T-helper 1 cell treated with Interleukin-12 subunit alpha and Interleukin-12 subunit beta and Interleukin-4 antibody, amounts not matched to agents 30 ng/mL and 1 ng/mL, for 36 hours (primary cell): ENCODE results near the gene NR3C2. TPM values are rescaled to one million over a fixed set of nuclear protein-coding genes. Genes with fewer than 3 reads are reported as not detected.

Experiments
- intact Hi-C: fragments of 100-400 bp; cut with micrococcal nuclease; formaldehyde crosslinking; loops from one replicate; pipeline ENCODE4 v1.15.1; 2024
- total RNA-seq: library from RNA; stranded (reverse); gene quantifications from 2 replicates; pipeline ENCODE4 v1.2.3, GENCODE V29; 2022

Gene NR3C2
- total RNA-seq, 1 donor from 2014 or later, result 0.83 TPM

GRCh38 chr4:148079961-148080360, 362.3 kb downstream of the NR3C2 start:
- intact Hi-C loops, result no loop called here

GRCh38 chr4:148078061-148078460, 364.2 kb downstream of the NR3C2 start:
- intact Hi-C loops, result no loop called here

GRCh38 chr4:148077581-148077980, 364.6 kb downstream of the NR3C2 start:
- intact Hi-C loops, result no loop called here

DNA sequence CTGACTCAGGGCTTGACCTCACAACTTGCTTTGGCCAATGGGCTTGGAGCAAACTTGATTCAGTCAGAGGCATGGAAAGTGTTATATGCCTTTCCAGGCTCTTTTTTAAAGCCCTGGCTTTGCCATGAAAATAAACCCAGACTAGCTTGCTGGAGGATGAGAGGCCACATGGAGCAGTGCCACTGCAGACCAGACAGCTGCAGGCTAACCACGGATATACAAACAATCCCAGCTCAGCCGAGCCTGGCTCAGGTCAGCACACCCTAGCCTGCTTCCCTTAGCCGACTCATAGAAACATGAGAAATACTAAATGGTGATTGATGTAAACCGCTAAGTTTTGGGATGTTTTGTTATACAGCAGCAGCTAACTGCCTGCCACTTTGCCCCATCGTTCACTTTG, 365.2 kb downstream of the NR3C2 start:
- intact Hi-C loops, result no loop called here

DNA sequence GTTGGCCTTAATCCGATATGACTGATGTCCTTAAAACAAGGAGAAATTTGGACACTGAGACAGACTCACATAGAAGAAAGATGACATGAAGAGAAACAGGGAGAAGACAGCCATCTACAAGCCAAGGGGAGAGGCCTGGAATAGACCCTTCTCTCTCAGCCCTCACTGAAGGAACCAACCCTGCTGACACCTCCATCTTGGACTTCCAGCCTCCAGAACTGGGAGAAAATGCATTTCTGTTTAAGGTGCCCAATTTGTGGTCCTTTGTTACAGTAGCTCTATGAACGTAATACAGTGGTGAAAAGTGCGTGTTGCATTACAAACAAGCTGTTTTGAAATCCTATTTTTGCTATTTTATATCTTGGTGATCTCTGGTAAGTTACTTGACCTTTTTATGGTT, 366.8 kb downstream of the NR3C2 start:
- intact Hi-C loops, result no loop called here

GRCh38 chr4:148074462-148074861, 367.8 kb downstream of the NR3C2 start:
- intact Hi-C loops, result no loop called here

GRCh38 chr4:148073349-148073748, 368.9 kb downstream of the NR3C2 start:
- intact Hi-C loops, result no loop called here

DNA sequence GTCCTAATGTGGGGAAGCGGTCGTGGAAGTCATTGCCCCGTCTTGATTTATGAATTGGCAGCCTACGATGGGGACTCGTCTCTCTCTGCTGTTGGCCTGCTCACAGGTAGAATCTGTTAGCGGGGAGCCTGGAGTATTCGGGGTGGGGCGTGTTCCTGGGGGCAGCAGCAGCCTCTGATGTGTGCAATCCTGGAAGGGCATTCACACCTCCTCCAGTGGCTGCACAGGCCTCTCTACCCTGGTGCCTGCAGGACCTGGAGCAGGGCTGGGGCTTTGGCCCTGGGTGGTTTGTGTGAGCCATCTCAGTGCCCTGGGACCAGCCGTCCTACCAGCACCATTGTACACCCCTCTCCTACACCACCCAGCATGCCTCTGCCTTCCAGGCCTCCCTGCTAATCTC, 369.4 kb downstream of the NR3C2 start:
- intact Hi-C loops, result no loop called here

DNA sequence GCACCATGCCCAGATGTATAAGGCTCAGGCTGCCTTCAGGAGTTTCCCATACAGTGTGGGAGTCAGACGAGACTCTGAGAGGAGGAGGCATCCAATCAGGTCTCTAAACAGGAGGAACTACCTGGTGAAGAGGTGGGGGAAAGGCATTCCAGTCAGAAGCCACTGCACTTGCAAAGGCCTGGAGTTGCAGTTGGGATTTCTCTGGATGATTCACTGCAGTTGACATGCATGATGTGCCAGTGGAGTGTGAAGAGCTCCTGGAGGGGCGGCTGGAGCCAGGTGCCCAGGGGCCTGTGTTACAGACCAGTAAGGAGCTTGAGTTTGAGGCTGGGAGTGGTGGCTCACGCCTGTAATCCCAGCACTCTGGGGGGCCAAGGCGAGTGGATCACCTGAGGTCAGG, 371.2 kb downstream of the NR3C2 start:
- intact Hi-C loops, result no loop called here

DNA sequence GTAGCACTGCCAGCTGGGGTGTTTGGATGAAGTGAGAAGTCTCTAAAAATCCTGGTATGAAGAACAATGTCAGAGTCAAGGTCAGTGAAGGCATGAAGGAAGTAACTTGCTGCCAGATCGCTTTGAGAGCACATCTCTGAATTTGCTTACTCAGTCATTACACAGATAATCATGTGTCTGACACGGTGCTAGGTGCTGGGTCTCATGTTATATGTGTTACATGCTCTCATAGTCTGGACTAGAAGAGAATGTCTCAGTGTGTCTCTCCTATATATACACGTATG, 372.4 kb downstream of the NR3C2 start:
- intact Hi-C loops, result no loop called here

- intact Hi-C loops, result no loop called here
These were observed 372.9 kb downstream of the NR3C2 start for GRCh38 chr4:148069086-148069894.

GRCh38 chr4:148068065-148068911, 373.9 kb downstream of the NR3C2 start:
- intact Hi-C loops, result no loop called here

DNA sequence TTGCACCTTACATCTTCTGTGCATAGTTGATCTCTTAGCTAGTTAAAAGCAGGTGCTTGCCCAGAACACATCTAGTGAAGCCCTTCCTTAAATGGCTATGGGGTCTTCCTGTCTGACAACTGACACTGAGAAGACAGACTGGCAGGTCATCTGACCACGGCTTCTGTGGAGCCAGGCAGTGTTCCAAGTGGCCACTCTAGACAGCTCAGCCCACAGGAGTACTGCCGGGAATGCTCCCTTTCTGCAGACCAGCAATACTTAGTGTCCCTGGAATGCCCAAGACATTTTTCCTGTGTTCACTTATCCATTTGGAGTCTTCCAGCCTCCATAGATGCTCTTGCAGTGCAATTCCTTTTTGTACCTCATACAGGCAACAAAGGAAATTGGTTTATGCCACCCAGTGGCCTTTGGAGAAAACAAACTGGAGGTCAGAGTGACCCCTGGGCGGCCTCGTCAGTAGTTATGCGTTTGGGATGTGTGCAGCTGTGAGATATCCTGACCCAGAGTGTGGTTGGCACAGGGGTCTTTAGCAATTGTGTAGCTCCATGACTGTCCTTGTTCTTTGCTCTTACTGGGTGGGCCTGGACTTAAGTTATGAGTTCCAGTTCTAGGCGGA, 374.8 kb downstream of the NR3C2 start:
- intact Hi-C loops, result no loop called here

GRCh38 chr4:148065075-148065474, 377.1 kb downstream of the NR3C2 start:
- intact Hi-C loops, result no loop called here

DNA sequence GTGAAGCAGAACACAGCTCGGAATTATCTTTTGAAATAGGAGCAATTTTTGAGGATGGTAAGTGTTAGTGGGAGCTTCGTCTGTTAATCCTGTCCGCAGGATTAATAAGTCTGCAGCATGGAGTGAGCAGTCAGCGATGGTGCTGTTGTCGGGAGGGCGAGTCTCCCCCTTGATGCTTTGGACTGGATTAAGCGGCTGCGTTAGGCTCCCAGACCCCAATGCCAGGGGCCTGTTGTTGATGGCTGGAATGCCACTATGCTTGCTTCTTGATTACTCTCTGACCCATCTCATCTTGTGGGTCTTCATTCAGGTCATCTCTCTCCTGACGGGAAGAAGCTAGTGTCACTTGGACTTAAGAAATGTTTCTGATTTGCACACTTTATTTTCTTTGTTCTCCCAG, 377.8 kb downstream of the NR3C2 start:
- intact Hi-C loops, result no loop called here

DNA sequence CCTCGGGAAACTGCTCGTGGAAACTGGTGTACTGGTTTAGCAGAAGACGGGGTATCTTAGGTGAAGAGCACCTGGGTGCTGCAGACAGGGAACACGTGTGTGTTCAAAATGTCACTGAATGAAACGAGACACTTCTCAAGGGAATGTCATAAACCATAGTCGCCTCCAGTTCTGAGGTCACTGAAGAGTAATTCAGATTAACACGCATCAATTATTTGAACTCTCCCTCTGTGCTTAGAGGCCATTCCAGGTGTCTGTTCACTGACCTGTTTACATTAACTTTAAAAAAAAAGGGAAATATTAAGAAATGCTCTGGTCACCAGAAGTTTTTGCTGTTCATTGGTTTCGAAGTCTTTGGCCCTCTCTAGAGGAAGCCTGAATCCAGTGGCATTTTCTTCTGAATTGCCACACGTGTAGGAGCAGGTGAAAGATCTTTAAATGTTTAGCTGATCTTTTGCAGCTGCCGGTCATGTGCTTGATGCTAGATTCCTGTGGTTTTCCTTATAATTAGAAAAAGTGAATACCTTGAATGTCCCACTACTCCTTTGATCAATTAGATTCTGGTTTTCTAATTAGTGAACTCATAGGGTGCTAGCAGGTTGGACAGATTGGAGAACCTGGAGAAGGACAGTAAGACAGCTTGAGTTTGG, 379.8 kb downstream of the NR3C2 start:
- intact Hi-C loops, result no loop called here

DNA sequence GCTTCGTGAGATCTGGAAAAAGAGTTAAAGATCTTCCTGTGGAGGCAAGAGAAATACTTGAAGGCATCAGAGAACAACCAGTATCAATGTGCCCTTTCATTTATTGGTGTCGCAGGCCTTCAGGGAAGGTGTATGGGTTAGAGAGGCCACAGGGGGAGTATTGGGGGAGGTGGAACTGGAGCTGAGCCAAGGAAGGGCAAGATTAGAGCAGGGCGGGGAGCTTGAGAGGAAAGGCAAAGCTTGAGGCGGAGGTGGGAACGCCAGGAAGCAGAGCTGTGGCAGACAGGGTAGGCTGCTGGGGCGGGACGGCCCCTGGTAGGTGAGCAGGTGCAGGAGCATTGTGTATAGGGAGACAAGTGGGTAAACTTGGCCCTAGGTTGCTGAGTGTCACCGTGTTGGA, 380.4 kb downstream of the NR3C2 start:
- intact Hi-C loops, result loop anchor here (2.0 kb wide), 1 partner anchor 445 kb away; the partner anchor contains the start of gene TMEM184C

DNA sequence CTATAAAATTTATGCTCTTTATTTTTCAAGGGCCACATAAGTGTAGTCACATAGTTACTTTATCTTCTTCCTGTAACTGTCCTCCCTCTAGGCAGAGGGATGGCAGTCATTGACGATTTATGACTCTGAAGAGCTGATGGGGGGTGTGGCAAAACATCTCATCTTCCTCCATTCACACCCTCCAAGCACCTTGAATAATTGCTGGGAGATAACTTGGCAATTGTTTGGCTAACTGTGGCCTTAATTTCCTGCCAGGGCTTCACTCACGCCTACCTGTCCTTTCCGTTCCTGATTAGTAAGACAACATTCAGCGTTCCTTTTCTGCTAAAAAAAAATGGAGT, 381.1 kb downstream of the NR3C2 start:
- intact Hi-C loops, result loop anchor here (2.0 kb wide), 1 partner anchor 444 kb away; the partner anchor contains the start of gene TMEM184C

DNA sequence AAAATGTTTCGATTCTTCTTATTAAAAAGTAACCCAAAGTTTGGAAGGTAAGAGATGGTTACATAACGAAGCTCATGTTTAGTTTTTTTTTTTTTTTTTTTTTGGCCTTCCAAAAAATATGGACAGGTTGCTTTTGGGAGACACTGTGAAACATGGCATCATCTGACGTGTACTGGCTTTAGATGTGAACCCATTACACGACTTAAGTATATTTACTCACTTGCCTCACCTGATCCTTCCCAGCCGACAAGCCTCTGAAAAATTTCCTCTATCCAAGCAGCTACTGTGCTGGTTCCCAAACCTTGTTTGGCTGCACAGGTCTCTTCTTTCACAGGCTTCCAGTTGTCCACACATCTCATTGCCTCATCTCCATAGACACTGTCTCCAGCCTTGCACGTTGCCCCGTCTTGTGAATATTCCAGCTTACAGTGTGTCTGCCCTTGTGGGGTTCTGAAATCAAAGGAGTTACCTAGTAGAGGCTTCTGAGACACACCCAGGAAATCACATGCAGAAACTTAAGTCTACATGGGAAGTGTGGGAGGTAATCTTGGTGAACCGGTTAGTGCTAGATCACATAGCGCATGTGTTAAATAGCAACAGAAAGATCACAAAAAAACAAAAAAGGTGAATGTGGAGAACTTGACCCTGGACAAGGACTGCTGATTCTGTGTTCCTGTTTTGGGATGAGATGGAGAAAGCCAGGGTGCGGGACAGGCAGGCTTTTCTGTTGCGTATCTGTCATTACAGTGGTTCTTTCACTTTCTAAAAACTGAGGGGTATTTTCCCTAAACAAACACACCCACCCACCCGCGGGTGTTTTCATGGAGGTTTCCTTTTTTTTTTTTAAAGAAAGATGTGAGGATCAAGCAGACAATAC, 381.7 kb downstream of the NR3C2 start:
- intact Hi-C loops, result loop anchor here (2.0 kb wide), 1 partner anchor 444 kb away; the partner anchor contains the start of gene TMEM184C

DNA sequence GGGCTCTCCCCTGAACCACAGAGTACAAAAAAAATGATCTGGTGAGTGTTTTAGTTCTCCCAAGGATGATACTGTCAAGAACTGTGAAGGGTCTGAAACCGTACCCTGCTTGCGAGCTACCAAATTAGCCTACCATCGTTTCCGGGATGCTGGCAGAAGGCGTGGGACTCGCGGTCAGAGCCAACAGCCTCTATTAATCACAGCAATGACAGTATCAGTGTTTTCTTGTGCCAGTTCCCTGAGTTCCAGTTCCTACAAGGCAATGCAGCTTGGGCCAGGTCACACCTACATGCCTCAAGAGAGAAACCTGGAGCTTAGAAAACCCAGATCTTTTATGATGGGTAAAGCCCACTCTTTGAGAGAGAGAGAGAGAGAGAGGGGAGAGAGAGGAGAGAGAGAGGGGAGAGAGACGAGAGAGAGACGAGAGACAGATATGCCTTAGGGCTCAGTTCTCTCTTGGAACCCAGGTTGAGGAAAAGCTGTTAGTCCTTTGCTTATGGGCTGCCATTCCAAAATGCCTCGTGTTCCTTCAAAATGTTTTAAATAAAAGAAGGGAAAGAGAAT, 382.5 kb downstream of the NR3C2 start:
- intact Hi-C loops, result loop anchor here (2.0 to 10.0 kb wide), 2 partner anchors 265 to 443 kb away; partner anchors contain the start of gene TMEM184C
